Mesenchymal stem cell (in vitro differentiated cells and primary cell): ENCODE results near the gene CRYBG1.

ENCODE experiments used
- DNase-seq: peaks from one replicate; pipeline ENCODE4 v3.0.0-alpha.2; 2013
- H2AFZ ChIP-seq: one replicate; pipeline ENCODE4 v1.6.1; 2013; ENCODE audit warnings: low read depth, mild to moderate bottlenecking, control low read depth, inconsistent platforms, low read length, moderate library complexity
- H2AK5ac ChIP-seq: 2 replicates; pipeline ENCODE4 v1.6.1; 2013; ENCODE audit warnings: low read length, moderate library complexity, mild to moderate bottlenecking, inconsistent platforms; ENCODE audit not compliant: severe bottlenecking
- H2BK120ac ChIP-seq: one replicate; pipeline ENCODE4 v1.6.1; 2013; ENCODE audit warnings: low read depth, mild to moderate bottlenecking, inconsistent platforms, low read length, moderate library complexity
- H2BK12ac ChIP-seq, 2 experiments: one replicate each; pipeline ENCODE4 v1.6.1; 2013; ENCODE audit warnings: inconsistent platforms in 2 of 2, low read length in 2 of 2, mild to moderate bottlenecking in 2 of 2, moderate library complexity in 2 of 2, control low read depth in 1 of 2
- H2BK15ac ChIP-seq: one replicate; pipeline ENCODE4 v1.6.1; 2013; ENCODE audit warnings: mild to moderate bottlenecking, low read depth, inconsistent platforms; ENCODE audit not compliant: poor library complexity, severe bottlenecking
- H2BK5ac ChIP-seq: 2 replicates; pipeline ENCODE4 v1.6.1; 2013; ENCODE audit warnings: low read depth, mild to moderate bottlenecking, low read length, control low read depth, inconsistent platforms; ENCODE audit not compliant: poor library complexity, severe bottlenecking
- H3K14ac ChIP-seq, 2 experiments: one replicate each; pipeline ENCODE4 v1.6.1; 2013; ENCODE audit warnings: inconsistent platforms in 2 of 2, low read length in 2 of 2, control low read depth in 1 of 2, mild to moderate bottlenecking in 1 of 2, moderate library complexity in 1 of 2
- H3K18ac ChIP-seq, 2 experiments: one replicate each; pipeline ENCODE4 v1.6.1; 2013; ENCODE audit warnings: inconsistent platforms in 2 of 2, low read length in 2 of 2, control low read depth in 1 of 2, low read depth in 1 of 2, mild to moderate bottlenecking in 1 of 2
- H3K23ac ChIP-seq, 2 experiments: one replicate each; pipeline ENCODE4 v1.6.1; 2013; ENCODE audit warnings: inconsistent platforms in 2 of 2, low read length in 2 of 2, mild to moderate bottlenecking in 2 of 2, moderate library complexity in 2 of 2, control low read depth in 1 of 2
- H3K27ac ChIP-seq: 2 replicates; pipeline ENCODE4 v1.5.1; 2013; ENCODE audit warnings: mild to moderate bottlenecking, moderate library complexity, low read length, control low read depth, inconsistent platforms; ENCODE audit not compliant: poor library complexity, severe bottlenecking
- H3K27me3 ChIP-seq, 2 experiments: 2 replicates each; pipeline versions ENCODE4 v1.6.1 to v1.7.0; 2013; ENCODE audit warnings: low read length in 2 of 2, mild to moderate bottlenecking in 2 of 2, moderate library complexity in 2 of 2, control low read depth in 1 of 2, inconsistent platforms in 1 of 2; ENCODE audit not compliant: control insufficient read depth in 1 of 2, insufficient read depth in 1 of 2
- H3K36me3 ChIP-seq, 2 experiments: 2 replicates each; pipeline versions ENCODE4 v1.6.1 to v1.7.0; 2013; ENCODE audit warnings: low read length in 2 of 2, control low read depth in 1 of 2, inconsistent platforms in 1 of 2, low read depth in 1 of 2, mild to moderate bottlenecking in 1 of 2; ENCODE audit not compliant: insufficient read depth in 2 of 2, control insufficient read depth in 1 of 2
- H3K4ac ChIP-seq, 2 experiments: one replicate each; pipeline ENCODE4 v1.6.1; 2013; ENCODE audit warnings: inconsistent platforms in 2 of 2, low read length in 2 of 2, mild to moderate bottlenecking in 2 of 2, moderate library complexity in 2 of 2, control low read depth in 1 of 2, low read depth in 1 of 2
- H3K4me1 ChIP-seq: 2 replicates; pipeline ENCODE4 v1.6.1; 2013; ENCODE audit warnings: low read depth, low read length, control low read depth; ENCODE audit not compliant: control insufficient read depth, insufficient read depth
- H3K4me2 ChIP-seq: 2 replicates; pipeline ENCODE4 v1.6.1; 2013; ENCODE audit warnings: low read length, mild to moderate bottlenecking, inconsistent platforms; ENCODE audit not compliant: poor library complexity, severe bottlenecking
- H3K4me3 ChIP-seq, 2 experiments: 2 replicates each; pipeline versions ENCODE4 v1.5.1 to v1.7.0; 2013; ENCODE audit warnings: low read length in 2 of 2, mild to moderate bottlenecking in 2 of 2, control low read depth in 1 of 2, low read depth in 1 of 2; ENCODE audit not compliant: insufficient read depth in 1 of 2
- H3K79me1 ChIP-seq: replicated peaks from 2 replicates; pipeline ENCODE4 v1.6.1; 2013; ENCODE audit warnings: mild to moderate bottlenecking, control low read depth, low read length, inconsistent platforms; ENCODE audit not compliant: poor library complexity, severe bottlenecking
- H3K9ac ChIP-seq: 2 replicates; pipeline ENCODE4 v1.7.0; 2013; ENCODE audit warnings: mild to moderate bottlenecking, low read length, moderate library complexity
- H3K9me3 ChIP-seq: 2 replicates; pipeline ENCODE4 v1.7.0; 2013; ENCODE audit warnings: mild to moderate bottlenecking, low read length; ENCODE audit not compliant: control insufficient read depth
- H4K8ac ChIP-seq: one replicate; pipeline ENCODE4 v1.6.1; 2013; ENCODE audit warnings: inconsistent platforms, mild to moderate bottlenecking, low read length, moderate library complexity
- H4K91ac ChIP-seq: one replicate; pipeline ENCODE4 v1.6.1; 2013; ENCODE audit warnings: mild to moderate bottlenecking, low read length, inconsistent platforms
- WGBS: methylation state at CpG from one replicate; pipeline ENCODE4 v1.1.7; 2013; ENCODE audit warnings: mixed read lengths; 5-methylcytosine and 5-hydroxymethylcytosine counted together

Gene CRYBG1

DNA sequence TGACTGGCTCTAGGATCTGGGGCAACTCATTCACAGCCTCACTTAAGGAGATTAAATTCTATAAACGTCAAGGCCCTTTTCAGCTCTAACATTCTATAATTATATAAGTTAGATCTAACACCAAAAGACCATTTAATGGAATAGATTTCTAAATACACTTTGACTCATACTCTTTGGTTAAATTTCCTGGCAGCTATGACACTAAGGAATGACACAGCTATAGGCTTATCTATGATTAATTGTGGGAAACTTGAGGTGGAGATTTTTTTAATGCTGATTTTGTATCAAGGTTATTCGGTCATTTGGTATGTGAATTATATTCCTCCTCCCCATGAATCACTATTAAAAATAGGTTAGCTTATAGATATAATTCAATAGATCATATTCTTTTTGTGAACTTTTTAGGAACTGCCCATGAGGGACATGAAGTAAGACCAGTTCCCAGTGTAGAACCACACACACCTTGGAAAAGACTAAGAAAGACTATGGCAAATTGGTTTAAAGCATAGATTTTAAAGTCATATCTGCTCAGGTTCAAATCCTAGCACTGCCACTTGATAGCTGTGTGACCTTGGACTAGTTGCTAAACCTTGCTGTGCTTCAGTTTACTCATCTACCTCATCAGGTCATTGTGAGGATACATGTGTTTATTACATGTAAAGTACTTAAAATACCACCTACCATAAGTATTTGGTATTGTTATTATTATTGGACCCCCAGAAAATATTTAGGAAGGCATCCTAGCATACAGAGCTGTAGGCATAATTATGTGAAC is 116.0 kb downstream of the CRYBG1 start:
- Histone ChIP-seq H3K36me3 (no peaks in the 10 kb centered on the region), H4K91ac (no peak overlapping the region), H2BK15ac (no peak overlapping the region), H3K14ac (no peak overlapping the region), H3K4ac (no peak overlapping the region), H3K4me3 (no peak overlapping the region), H3K4me2 (no peak overlapping the region), H2BK120ac (no peak overlapping the region), H3K27me3 (no peaks in the 10 kb centered on the region), H3K27ac (no peak overlapping the region), H2BK12ac (no peak overlapping the region), H2AFZ (no peak overlapping the region), H3K9me3 (no peaks in the 10 kb centered on the region), H2AK5ac (no peak overlapping the region), H3K23ac (no peak overlapping the region), H3K18ac (no peak overlapping the region), H3K79me1 (no peaks in the 10 kb centered on the region), H3K9ac (no peak overlapping the region), H2BK5ac (no peak overlapping the region), H4K8ac (no peak overlapping the region), H3K4me1 (peaks cover 3% of the 10 kb centered on the region)
- WGBS: no CpG with 5 or more reads among the region's 2 CpGs
- peak; percentile 55 for DNase-seq

DNA sequence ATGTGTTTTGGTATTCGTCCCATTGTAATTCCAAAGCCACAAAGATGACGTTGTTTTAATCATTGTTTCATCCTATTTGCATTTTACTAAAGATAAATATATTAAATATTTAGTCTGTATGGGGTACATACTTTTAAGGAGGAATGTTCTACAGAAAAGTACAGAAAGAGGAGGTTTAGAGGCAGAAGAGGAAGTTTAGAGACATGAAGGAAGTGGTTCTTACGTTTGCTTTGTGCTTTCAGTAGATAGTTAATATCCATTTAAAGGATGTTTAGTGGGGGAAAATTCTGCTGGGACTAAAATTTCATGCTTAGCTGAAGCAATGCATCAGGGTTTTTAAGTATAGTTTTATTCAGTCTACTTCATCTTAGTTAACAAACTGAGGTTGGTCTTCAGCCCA is 116.6 kb downstream of the CRYBG1 start:
- H3K36me3 ChIP-seq: no peaks in the 10 kb centered on the region
- no peak overlapping the region for H3K14ac ChIP-seq
- H3K9me3 ChIP-seq: no peaks in the 10 kb centered on the region
- WGBS: 64% methylated on average over 1 of the region's 3 CpGs
- H3K9ac ChIP-seq: no peak overlapping the region
- H2AFZ ChIP-seq: no peak overlapping the region
- no peak overlapping the region for H3K23ac ChIP-seq
- H3K4ac ChIP-seq: no peak overlapping the region
- H2BK5ac ChIP-seq: no peak overlapping the region
- no peaks in the 10 kb centered on the region for H3K27me3 ChIP-seq
- no peak overlapping the region for H2BK12ac ChIP-seq
- no peak overlapping the region for H4K8ac ChIP-seq
- H3K18ac ChIP-seq: no peak overlapping the region
- H3K4me1 ChIP-seq: peaks cover 3% of the 10 kb centered on the region
- H3K4me3 ChIP-seq: no peak overlapping the region
- H3K27ac ChIP-seq: no peak overlapping the region
- H2BK120ac ChIP-seq: no peak overlapping the region
- no peak overlapping the region for H2AK5ac ChIP-seq
- no peaks in the 10 kb centered on the region for H3K79me1 ChIP-seq
- no peak overlapping the region for H4K91ac ChIP-seq
- H3K4me2 ChIP-seq: no peak overlapping the region
- DNase-seq: no peak
- H2BK15ac ChIP-seq: no peak overlapping the region

DNA sequence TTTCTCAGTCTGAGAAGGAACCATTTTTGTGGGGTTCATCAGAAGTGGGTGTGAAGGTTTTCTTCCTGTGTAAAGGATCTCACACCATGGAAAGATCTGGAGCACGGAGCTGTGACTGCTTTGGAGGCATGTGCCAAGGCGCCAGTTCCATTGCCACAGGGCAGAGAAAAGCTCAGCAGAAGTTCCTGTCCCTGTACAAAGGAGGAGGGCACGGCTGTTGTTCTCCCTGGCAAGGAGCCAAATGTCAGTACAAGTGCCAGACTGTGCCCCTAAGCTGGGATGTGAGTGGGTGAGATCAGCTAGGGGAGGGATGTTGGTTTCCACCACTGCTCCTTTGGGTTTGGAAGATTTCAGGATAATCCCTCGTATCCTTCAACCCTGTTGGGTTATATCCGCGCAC is 117.3 kb downstream of the CRYBG1 start:
- Histone ChIP-seq H4K8ac (no peak overlapping the region), H3K27me3 (no peaks in the 10 kb centered on the region), H2BK15ac (no peak overlapping the region), H3K4me2 (no peak overlapping the region), H3K79me1 (no peaks in the 10 kb centered on the region), H4K91ac (no peak overlapping the region), H3K4ac (no peak overlapping the region), H2BK120ac (no peak overlapping the region), H3K23ac (peak overlapping the region in 1 of 2 experiments; percentile 83), H2BK5ac (no peak overlapping the region), H3K9ac (no peak overlapping the region), H2AK5ac (no peak overlapping the region), H2AFZ (no peak overlapping the region), H3K4me3 (no peak overlapping the region), H3K36me3 (no peaks in the 10 kb centered on the region), H3K4me1 (peaks cover 3% of the 10 kb centered on the region), H3K27ac (no peak overlapping the region), H2BK12ac (no peak overlapping the region), H3K9me3 (no peaks in the 10 kb centered on the region), H3K18ac (no peak overlapping the region), H3K14ac (no peak overlapping the region)
- DNase-seq: no peak
- 80% methylated on average over 4 of the region's 6 CpGs for WGBS

DNA sequence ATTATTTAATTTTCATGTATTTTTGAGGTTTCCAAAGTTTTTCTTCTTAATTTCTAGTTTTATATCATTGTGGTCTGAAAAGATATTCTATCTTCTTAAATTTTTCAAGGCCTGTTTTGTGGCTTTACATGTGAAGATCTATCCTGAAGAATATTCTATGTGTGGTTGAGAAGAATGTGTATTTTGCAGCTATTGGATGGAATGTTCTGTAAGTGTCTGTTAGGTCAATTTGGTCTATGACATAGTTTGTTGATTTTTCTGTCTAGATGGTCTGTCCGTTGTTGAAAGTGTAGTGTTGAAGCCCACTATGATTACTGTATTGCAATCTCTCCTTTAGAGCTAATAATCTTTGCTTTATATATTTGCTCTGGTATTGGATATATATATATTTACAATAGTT is 125.7 kb downstream of the CRYBG1 start:
- Histone ChIP-seq H3K4me1 (peaks cover 7% of the 10 kb centered on the region), H2BK12ac (no peak overlapping the region), H4K91ac (no peak overlapping the region), H3K27ac (no peak overlapping the region), H3K9me3 (no peaks in the 10 kb centered on the region), H3K23ac (no peak overlapping the region), H3K4ac (no peak overlapping the region), H2AFZ (no peak overlapping the region), H3K18ac (no peak overlapping the region), H2BK120ac (no peak overlapping the region), H3K4me3 (no peak overlapping the region), H4K8ac (no peak overlapping the region), H2AK5ac (no peak overlapping the region), H3K4me2 (no peak overlapping the region), H3K79me1 (no peaks in the 10 kb centered on the region), H3K9ac (no peak overlapping the region), H2BK15ac (no peak overlapping the region), H3K36me3 (no peaks in the 10 kb centered on the region), H3K14ac (no peak overlapping the region), H3K27me3 (no peaks in the 10 kb centered on the region), H2BK5ac (no peak overlapping the region)
- DNase-seq: peak; percentile 15
- no CpG with 5 or more reads among the region's 1 CpG for WGBS
